Measurements from ENCODE around the gene KYNU. TPM values are rescaled to one million over a fixed set of nuclear protein-coding genes. Genes with fewer than 3 reads are reported as not detected.

KYNU gene
- total RNA-seq (2016; rRNA removed; fragmentation: Illumina TruSeq; extraction: Trizol) = 68.6 and 98.2 TPM in 2 replicates
- 11.5 and 14.9 TPM in 2 replicates for total RNA-seq (2016; cell fraction: cytosol; rRNA removed; fragmentation: Illumina TruSeq; extraction: Trizol; ENCODE audit: low read depth)
- total RNA-seq (2016; cell fraction: insoluble cytoplasmic fraction; rRNA removed; fragmentation: Illumina TruSeq; extraction: Trizol) = 70.0 and 103 TPM in 2 replicates
- total RNA-seq (2016; cell fraction: membrane; rRNA removed; fragmentation: Illumina TruSeq; extraction: Trizol) = 26.4 and 34.0 TPM in 2 replicates
- 60.4 and 62.1 TPM in 2 replicates for total RNA-seq (2016; cell fraction: nucleus; rRNA removed; fragmentation: Illumina TruSeq; extraction: Trizol)
- 13.7 and 21.9 TPM in 2 replicates for polyA plus RNA-seq (2011; rRNA removed)
- 11.5 and 15.4 TPM in 2 replicates for polyA plus RNA-seq (2011; cell fraction: cytosol; rRNA removed)
- 4.5 and 5.2 TPM in 2 replicates for polyA plus RNA-seq (2011; cell fraction: nucleus; rRNA removed)
- 31.0 and 46.5 TPM in 2 replicates for polyA plus RNA-seq (2012)
- 10.7 and 10.8 TPM in 2 replicates for polyA plus RNA-seq (2016; cell fraction: cytosol; fragmentation: Illumina TruSeq; extraction: Trizol; ENCODE audit: low read depth)
- 71.6 and 79.6 TPM in 2 replicates for polyA plus RNA-seq (2016; cell fraction: insoluble cytoplasmic fraction; fragmentation: Illumina TruSeq; extraction: Trizol; ENCODE audit: low read depth)
- 15.4 and 19.8 TPM in 2 replicates for polyA plus RNA-seq (2016; cell fraction: membrane; fragmentation: Illumina TruSeq; extraction: Trizol; ENCODE audit: low read depth)
- 27.3 and 28.7 TPM in 2 replicates for polyA plus RNA-seq (2016; cell fraction: nucleus; fragmentation: Illumina TruSeq; extraction: Trizol; ENCODE audit: insufficient read depth, low read depth)
- 7.0 and 141 TPM in 2 replicates for polyA minus RNA-seq (2011; rRNA and poly(A)+ RNA removed; ENCODE audit: low replicate concordance)
- polyA minus RNA-seq (2011; cell fraction: cytosol; rRNA and poly(A)+ RNA removed) = 13.4 and 17.7 TPM in 2 replicates
- polyA minus RNA-seq (2011; cell fraction: nucleus; rRNA and poly(A)+ RNA removed) = 98.0 and 107 TPM in 2 replicates
- percentile 84 among the genes with signal in this experiment for Bru-seq, nascent RNA
- BruChase-seq, experiment 1, labeled RNA remaining after a 6-hour chase = percentile 59 among the genes with signal in this experiment
- BruChase-seq, experiment 2, labeled RNA remaining after a 2-hour chase = percentile 73 among the genes with signal in this experiment
- long read RNA-seq, experiment 1, full-length matches to known transcripts = 49 of 67 reads
- long read RNA-seq, experiment 1, partial matches to known transcripts = 6 of 67 reads
- long read RNA-seq, experiment 1, other reads (novel, unspliced or antisense) = 12 of 67 reads
- long read RNA-seq, experiment 2, full-length matches to known transcripts = 21 of 57 reads
- long read RNA-seq, experiment 2, partial matches to known transcripts = 9 of 57 reads
- long read RNA-seq, experiment 2, other reads (novel, unspliced or antisense) = 27 of 57 reads

- H3K4me1 ChIP-seq (ENCODE audit: insufficient read depth, low read length) = peaks cover 75% of the 10 kb centered on the region
- H3K4me3 ChIP-seq (replicated peaks in 1 of 3; ENCODE audit: insufficient read depth in 1 of 3, low read depth in 2 of 3, low read length in 3 of 3) = peak within 1 kb of the TSS; percentile 58 to 77 (median 60); a peak in 5 of 6 replicates
- intact Hi-C loops (cut with micrococcal nuclease; ENCODE audit: unreplicated experiment) (loop anchor here (1.0 to 2.0 kb wide), 2 partner anchors 74 to 103 kb away; no protein-coding TSS in a partner anchor), in situ Hi-C loops (cut with HindIII; ENCODE audit: extremely low pct_ligation_motif_present, low pct_unique_long_range_greater_than_20kb) (no loop called here)
- ChIA-PET CTCF (ENCODE audit: low intra/inter-chr PET ratio, low total read pairs) (interaction anchor here (0.7 kb wide), 1 partner anchor 104 kb away, joined by 3 read pairs; no protein-coding TSS in a partner anchor), POLR2A (interaction anchor here (0.9 to 1.5 kb wide), 6 partner anchors 9 to 74 kb away, joined by 3 to 12 read pairs (median 4); no protein-coding TSS in a partner anchor)
- WGBS (ENCODE audit: low lambda C conversion rate) = 13% methylated on average over 2 of the region's 2 CpGs
- peak within 1 kb of the TSS; percentile 68 for H2AFZ ChIP-seq (ENCODE audit: low read length)
- BruUV-seq (replicated peaks) = no TSS peak
- FAIRE-seq (peak; percentile 83), DNase-seq (ENCODE audit: low spot score) (peak; percentile 82), ATAC-seq (peak; percentile 90)
- H3K79me2 ChIP-seq (ENCODE audit: insufficient read depth, low read length) = peaks cover 33% of the 10 kb centered on the region
- H3K9me3 ChIP-seq (ENCODE audit: low read length) = no peaks in the 10 kb centered on the region
- H3K9ac ChIP-seq (ENCODE audit: insufficient read depth, low read depth, low read length) = peak within 1 kb of the TSS; percentile 69
- peaks cover 1 to 4% of the 10 kb centered on the region in 2 experiments; a peak in 2 of 5 replicates for H3K36me3 ChIP-seq (replicated peaks in 1 of 2; ENCODE audit: control insufficient read depth in 1 of 2, insufficient read depth in 2 of 2, low read length in 2 of 2)
- no peaks in the 10 kb centered on the region for H3K27me3 ChIP-seq (ENCODE audit: control insufficient read depth in 1 of 2, insufficient read depth in 2 of 2, low read length in 2 of 2)
- peak within 1 kb of the TSS; percentile 87 for H3K27ac ChIP-seq (ENCODE audit: extremely low read length, insufficient read depth, low read length)
- peak within 1 kb of the TSS; percentile 80 for H3K4me2 ChIP-seq (ENCODE audit: low read depth, low read length)
- no peaks in the 10 kb centered on the region for H4K20me1 ChIP-seq (ENCODE audit: insufficient read depth, low read length)
- TF ChIP-seq SOX5 (CRISPR knock-in tag; IDR thresholded peaks at IDR 0.05; ENCODE audit: borderline replicate concordance) (peak; percentile 56; the same call in 1 of the 2 replicates), ZNF512 (CRISPR knock-in tag; IDR thresholded peaks at IDR 0.05) (no peak), ZNF891 (CRISPR knock-in tag; IDR thresholded peaks at IDR 0.05) (no peak), KAT8 (CRISPR knock-in tag; IDR thresholded peaks at IDR 0.05) (peak; percentile 77), ZGPAT (CRISPR knock-in tag; IDR thresholded peaks at IDR 0.05) (peak; percentile 62), XRCC5 (optimal IDR thresholded peaks at IDR 0.05; ENCODE audit: low read length) (no peak), PAXIP1 (CRISPR knock-in tag; conservative IDR thresholded peaks at IDR 0.05) (peak; percentile 85), TGIF2 (CRISPR knock-in tag; IDR thresholded peaks at IDR 0.05) (peak; percentile 64; the same call in 1 of the 2 replicates), CEBPB (IDR thresholded peaks at IDR 0.05; ENCODE audit: borderline replicate concordance, low read depth, low read length) (peak; percentile 29; the same call in 1 of the 2 replicates), NFYB (CRISPR knock-in tag; IDR thresholded peaks at IDR 0.05) (peak; percentile 48)
These were observed at the start of gene KYNU for GRCh38 chr2:142877216-142877838. KYNU (plus strand) TSS chr2:142877664; CDS start chr2:142885368, 7,704 bp downstream.

Measured in HepG2 (cell line).